Common myeloid progenitor, CD34-positive (primary cell): ENCODE results near the gene VWA5B1.

Experiments
- CTCF ChIA-PET: fragments of 350-600 bp; sonication (Branson Sonifier 250); formaldehyde crosslinking; loops from one replicate; lab custom pipeline; 2021; ENCODE audit warnings: antibody characterized with exemption; lab: Charles Lee
- POLR2A ChIA-PET: fragments of 350-600 bp; sonication (Branson Sonifier 250); formaldehyde crosslinking; loops from one replicate; lab custom pipeline; 2021; ENCODE audit warnings: antibody characterized with exemption; lab: Charles Lee
- DNase-seq, 3 donors: peaks; one replicate each; pipeline versions ENCODE4 v3.0.0 to v3.0.0-alpha.2; 2013
- H3K27ac ChIP-seq, 2 experiments: 1 replicate in 1 of 2; 2 replicates in 1 of 2; pipeline ENCODE4 v1.7.0; 2013; ENCODE audit warnings: inconsistent platforms in 2 of 2, low read length in 2 of 2, mild to moderate bottlenecking in 2 of 2, low read depth in 1 of 2, moderate library complexity in 1 of 2; ENCODE audit not compliant: severe bottlenecking in 2 of 2, insufficient read depth in 1 of 2, poor library complexity in 1 of 2
- H3K27me3 ChIP-seq, 5 experiments: replicated peaks in 2 of 5; 1 replicate in 3 of 5; 2 replicates in 2 of 5; pipeline versions ENCODE4 v1.6.1 to v1.7.0; 2013; ENCODE audit warnings: low read length in 4 of 5, mild to moderate bottlenecking in 2 of 5, moderate library complexity in 2 of 5, inconsistent platforms in 1 of 5; ENCODE audit not compliant: insufficient read depth in 5 of 5, control insufficient read depth in 4 of 5
- H3K36me3 ChIP-seq, 4 experiments: 1 replicate in 2 of 4; 2 replicates in 2 of 4; pipeline versions ENCODE4 v1.6.1 to v1.7.0; 2013; ENCODE audit warnings: low read length in 3 of 4, control low read depth in 1 of 4, mild to moderate bottlenecking in 1 of 4; ENCODE audit not compliant: control insufficient read depth in 4 of 4, insufficient read depth in 4 of 4
- H3K4me1 ChIP-seq, 4 experiments: 1 replicate in 3 of 4; 2 replicates in 1 of 4; pipeline versions ENCODE4 v1.6.1 to v1.7.1; 2013; ENCODE audit warnings: low read length in 3 of 4, mild to moderate bottlenecking in 3 of 4, control low read depth in 1 of 4, inconsistent platforms in 1 of 4, moderate library complexity in 1 of 4; ENCODE audit not compliant: control insufficient read depth in 4 of 4, insufficient read depth in 4 of 4; ENCODE audit errors: control extremely low read depth in 1 of 4
- H3K4me3 ChIP-seq, 7 experiments: 1 replicate in 4 of 7; 2 replicates in 3 of 7; pipeline versions ENCODE4 v1.5.1 to v1.7.0; 2013; ENCODE audit warnings: mild to moderate bottlenecking in 7 of 7, low read length in 6 of 7, moderate library complexity in 6 of 7, inconsistent platforms in 2 of 7, low read depth in 2 of 7, control low read depth in 1 of 7; ENCODE audit not compliant: insufficient read depth in 4 of 7, control insufficient read depth in 1 of 7; ENCODE audit errors: extremely low read depth in 1 of 7
- H3K9me3 ChIP-seq, 5 experiments: 1 replicate in 4 of 5; 2 replicates in 1 of 5; pipeline versions ENCODE4 v1.6.1 to v1.7.1; 2013; ENCODE audit warnings: low read length in 4 of 5, mild to moderate bottlenecking in 2 of 5, inconsistent platforms in 1 of 5, low read depth in 1 of 5, moderate library complexity in 1 of 5; ENCODE audit not compliant: control insufficient read depth in 4 of 5, insufficient read depth in 2 of 5; ENCODE audit errors: control extremely low read depth in 1 of 5
- WGBS: methylation state at CpG from one replicate; pipeline ENCODE4 v1.1.5; 2013; ENCODE audit not compliant: insufficient coverage; 5-methylcytosine and 5-hydroxymethylcytosine counted together

The VWA5B1 gene

GRCh38 chr1:20298626-20299025, 8.0 kb downstream of the VWA5B1 start:
- Histone ChIP-seq H3K9me3 (no peaks in the 10 kb centered on the region), H3K36me3 (no peaks in the 10 kb centered on the region), H3K27me3 (peaks cover 0 to 41% (median 11%) of the 10 kb centered on the region in 5 experiments), H3K4me3 (no peak overlapping the region), H3K27ac (no peak overlapping the region), H3K4me1 (no peaks in the 10 kb centered on the region)
- ChIA-PET CTCF (no interaction called here), POLR2A (no interaction called here)
- no peak for DNase-seq
- 75% methylated on average over 2 of the region's 3 CpGs for WGBS

DNA sequence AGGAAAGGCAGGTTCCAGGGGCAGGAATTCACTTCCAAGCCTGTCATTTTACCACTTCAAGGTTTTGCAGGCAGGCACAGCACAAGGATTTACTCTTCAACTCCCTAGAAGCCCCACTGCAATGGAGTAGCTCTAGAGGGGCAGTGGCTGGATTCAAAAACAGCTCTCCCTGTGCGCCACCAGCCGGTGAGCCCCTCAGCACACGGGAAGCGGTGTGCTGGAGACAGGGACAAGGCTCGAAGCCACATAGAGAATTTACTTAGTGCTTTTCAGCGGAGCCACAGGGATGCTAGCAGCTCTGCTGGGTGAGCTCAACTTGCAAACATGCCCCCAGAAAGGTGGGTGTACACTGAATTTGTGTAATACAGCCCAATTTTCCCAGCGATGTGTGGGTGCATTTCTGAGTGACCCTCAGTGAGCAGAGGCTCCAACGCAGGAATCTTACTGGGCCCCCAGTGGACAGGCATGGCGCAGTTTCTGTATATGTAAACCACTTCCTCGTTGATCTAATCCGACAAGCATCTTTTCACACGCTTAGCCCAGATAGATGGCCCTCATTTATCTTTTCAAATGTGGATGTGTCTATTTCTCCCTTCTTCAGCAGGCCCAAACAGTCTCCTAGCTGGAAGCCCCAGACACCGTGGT, 10.9 kb downstream of the VWA5B1 start:
- POLR2A ChIA-PET: no interaction called here
- H3K4me3 ChIP-seq: no peak overlapping the region
- no peaks in the 10 kb centered on the region for H3K9me3 ChIP-seq
- H3K27ac ChIP-seq: no peak overlapping the region
- CTCF ChIA-PET: no interaction called here
- H3K36me3 ChIP-seq: no peaks in the 10 kb centered on the region
- DNase-seq: no peak
- H3K4me1 ChIP-seq: no peaks in the 10 kb centered on the region
- WGBS: 80% methylated on average over 13 of the region's 13 CpGs
- peaks cover 0 to 30% (median 8%) of the 10 kb centered on the region in 5 experiments for H3K27me3 ChIP-seq

DNA sequence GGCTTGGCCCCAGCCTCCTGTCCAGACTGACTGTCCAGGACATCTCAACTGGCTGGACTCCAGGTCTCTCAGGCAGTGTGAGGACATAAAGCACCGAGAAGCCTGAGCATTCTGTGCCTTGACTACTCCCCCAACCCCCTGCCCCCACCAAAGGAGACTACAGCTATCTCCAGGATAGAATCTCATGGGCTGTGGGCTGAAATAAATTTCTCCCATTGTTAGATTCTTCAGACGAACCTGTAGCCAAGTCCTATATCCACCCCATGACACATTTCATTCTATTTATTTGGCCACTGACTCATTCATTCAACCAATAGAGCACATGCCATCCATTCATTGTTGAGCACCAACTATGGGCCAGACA, 11.4 kb downstream of the VWA5B1 start:
- Histone ChIP-seq H3K9me3 (no peaks in the 10 kb centered on the region), H3K4me1 (no peaks in the 10 kb centered on the region), H3K36me3 (no peaks in the 10 kb centered on the region), H3K4me3 (no peak overlapping the region), H3K27me3 (peaks cover 0 to 30% (median 6%) of the 10 kb centered on the region in 5 experiments), H3K27ac (no peak overlapping the region)
- CTCF ChIA-PET: no interaction called here
- POLR2A ChIA-PET: no interaction called here
- WGBS: 94% methylated on average over 2 of the region's 2 CpGs
- DNase-seq: no peak

- H3K27me3 ChIP-seq: peaks cover 0 to 12% (median 4%) of the 10 kb centered on the region in 5 experiments
- POLR2A ChIA-PET: no interaction called here
- WGBS: 100% methylated on average over 1 of the region's 7 CpGs
- H3K36me3 ChIP-seq: no peaks in the 10 kb centered on the region
- CTCF ChIA-PET: no interaction called here
- no peak overlapping the region for H3K4me3 ChIP-seq
- no peaks in the 10 kb centered on the region for H3K9me3 ChIP-seq
- H3K27ac ChIP-seq: no peak overlapping the region
- DNase-seq: no peak
- H3K4me1 ChIP-seq: no peaks in the 10 kb centered on the region
Observed at GRCh38 chr1:20307026-20307425, 16.4 kb downstream of the VWA5B1 start.

DNA sequence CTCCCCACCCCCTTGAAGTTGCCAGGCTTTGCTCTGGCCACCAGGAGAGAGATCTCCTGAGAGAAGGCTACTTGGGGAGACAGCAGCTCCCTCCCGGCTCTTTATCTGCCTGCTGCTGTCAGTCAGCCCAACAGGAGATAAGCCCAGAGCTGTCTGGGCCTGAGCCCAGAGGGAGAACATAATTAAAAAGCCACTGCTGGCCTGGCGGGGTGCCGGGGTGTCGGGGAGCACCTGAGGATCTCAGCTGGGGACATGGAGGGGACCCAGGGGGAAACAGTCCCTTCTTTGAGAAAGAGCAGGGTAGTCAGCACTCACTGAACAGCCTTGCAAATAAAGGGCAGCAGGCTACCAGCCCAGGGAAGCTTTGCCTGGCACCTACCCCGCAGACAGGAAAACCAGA, 17.9 kb downstream of the VWA5B1 start:
- WGBS: 80% methylated on average over 5 of the region's 5 CpGs
- Histone ChIP-seq H3K27me3 (peaks cover 0 to 8% (median 2%) of the 10 kb centered on the region in 5 experiments), H3K9me3 (no peaks in the 10 kb centered on the region), H3K36me3 (no peaks in the 10 kb centered on the region), H3K4me1 (no peaks in the 10 kb centered on the region), H3K27ac (no peak overlapping the region), H3K4me3 (no peak overlapping the region)
- ChIA-PET POLR2A (no interaction called here), CTCF (no interaction called here)
- no peak for DNase-seq

GRCh38 chr1:20311289-20311688, 20.6 kb downstream of the VWA5B1 start:
- Histone ChIP-seq H3K27ac (no peak overlapping the region), H3K9me3 (no peaks in the 10 kb centered on the region), H3K4me1 (no peaks in the 10 kb centered on the region), H3K4me3 (no peak overlapping the region), H3K36me3 (no peaks in the 10 kb centered on the region), H3K27me3 (peaks cover 0 to 6% (median 2%) of the 10 kb centered on the region in 5 experiments)
- DNase-seq: no peak
- WGBS: 95% methylated on average over 3 of the region's 5 CpGs
- POLR2A ChIA-PET: no interaction called here
- CTCF ChIA-PET: no interaction called here

- peaks cover 0 to 8% (median 2%) of the 10 kb centered on the region in 5 experiments for H3K27me3 ChIP-seq
- DNase-seq: no peak
- no peaks in the 10 kb centered on the region for H3K4me1 ChIP-seq
- no peak overlapping the region for H3K27ac ChIP-seq
- no peaks in the 10 kb centered on the region for H3K36me3 ChIP-seq
- no peak overlapping the region for H3K4me3 ChIP-seq
- 100% methylated on average over 2 of the region's 3 CpGs for WGBS
- CTCF ChIA-PET: no interaction called here
- no peaks in the 10 kb centered on the region for H3K9me3 ChIP-seq
- POLR2A ChIA-PET: no interaction called here
Observed at GRCh38 chr1:20312310-20312709, 21.6 kb downstream of the VWA5B1 start.
